Muscle of leg (tissue), 11 donors: ENCODE results near the gene SLC16A9. TPM values are rescaled to one million over a fixed set of nuclear protein-coding genes. Genes with fewer than 3 reads are reported as not detected.
A peak's percentile ranks its signal among the peaks of the same experiment; 100 is the strongest.
"Not testable (repeated sequence)": the region's sequence is repeated elsewhere in the genome, so short reads cannot be mapped to it uniquely, and the experiment has no call there.

Source experiments
- DNase-seq: peaks from one replicate; pipeline ENCODE4 v3.0.0; 2013
- H3K27ac ChIP-seq: one replicate; pipeline ENCODE4 v1.5.1; 2013; ENCODE audit warnings: mild to moderate bottlenecking, low read length, control low read depth
- H3K27me3 ChIP-seq: one replicate; pipeline ENCODE4 v1.6.1; 2013; ENCODE audit warnings: low read length; ENCODE audit not compliant: control insufficient read depth, insufficient read depth
- H3K36me3 ChIP-seq: one replicate; pipeline ENCODE4 v1.6.1; 2013; ENCODE audit warnings: low read length; ENCODE audit not compliant: control insufficient read depth, insufficient read depth
- H3K4me1 ChIP-seq: one replicate; pipeline ENCODE4 v1.6.1; 2013; ENCODE audit warnings: low read length; ENCODE audit not compliant: control insufficient read depth, insufficient read depth
- H3K4me3 ChIP-seq: one replicate; pipeline ENCODE4 v1.5.1; 2013; ENCODE audit warnings: low read length, control low read depth
- H3K9me3 ChIP-seq: replicated peaks from 2 replicates; pipeline ENCODE4 v1.6.1; 2013; ENCODE audit warnings: low read depth, low read length; ENCODE audit not compliant: control insufficient read depth
- WGBS: methylation state at CpG from one replicate; pipeline ENCODE4 v1.1.5; 2013; ENCODE audit warnings: missing lambda C conversion rate; ENCODE audit not compliant: insufficient coverage; 5-methylcytosine and 5-hydroxymethylcytosine counted together
- polyA plus RNA-seq, 8 donors: library from polyadenylated mRNA; unstranded; fragments of 120-200 nt; gene quantifications; one replicate each; pipeline versions ENCODE4 v1.2.1 to v1.2.3, GENCODE V29; 2013; ENCODE audit warnings: inconsistent platforms in 1 of 8, low replicate concordance in 1 of 8; ENCODE audit not compliant: insufficient read length in 8 of 8, insufficient read depth in 1 of 8
- total RNA-seq: library from RNA; stranded (reverse); fragments of 120-200 nt; gene quantifications from one replicate; pipeline ENCODE4 v1.2.4, GENCODE V29; 2013

SLC16A9 gene
- total and polyA plus RNA-seq, 9 donors: 2.7 to 9.4 (median 4.0) TPM

GRCh38 chr10:59655309-59655708 is 54.3 kb downstream of the SLC16A9 start:
- Histone ChIP-seq H3K36me3 (no peaks in the 10 kb centered on the region), H3K27ac (no peak overlapping the region), H3K27me3 (no peaks in the 10 kb centered on the region), H3K4me1 (no peaks in the 10 kb centered on the region), H3K4me3 (no peak overlapping the region), H3K9me3 (no peaks in the 10 kb centered on the region)
- DNase-seq: no peak
- WGBS: no CpG with 5 or more reads among the region's 1 CpG

GRCh38 chr10:59654007-59654406 is 55.6 kb downstream of the SLC16A9 start:
- no CpG with 5 or more reads among the region's 4 CpGs for WGBS
- no peak overlapping the region for H3K27ac ChIP-seq
- H3K9me3 ChIP-seq: no peaks in the 10 kb centered on the region
- peak; percentile 56 for DNase-seq
- no peaks in the 10 kb centered on the region for H3K4me1 ChIP-seq
- H3K4me3 ChIP-seq: no peak overlapping the region
- H3K27me3 ChIP-seq: no peaks in the 10 kb centered on the region
- H3K36me3 ChIP-seq: no peaks in the 10 kb centered on the region

GRCh38 chr10:59651902-59652301 is 57.7 kb downstream of the SLC16A9 start:
- 86% methylated on average over 1 of the region's 3 CpGs for WGBS
- Histone ChIP-seq H3K4me3 (no peak overlapping the region), H3K36me3 (no peaks in the 10 kb centered on the region), H3K4me1 (no peaks in the 10 kb centered on the region), H3K27ac (no peak overlapping the region), H3K9me3 (no peaks in the 10 kb centered on the region), H3K27me3 (no peaks in the 10 kb centered on the region)
- no peak for DNase-seq

DNA sequence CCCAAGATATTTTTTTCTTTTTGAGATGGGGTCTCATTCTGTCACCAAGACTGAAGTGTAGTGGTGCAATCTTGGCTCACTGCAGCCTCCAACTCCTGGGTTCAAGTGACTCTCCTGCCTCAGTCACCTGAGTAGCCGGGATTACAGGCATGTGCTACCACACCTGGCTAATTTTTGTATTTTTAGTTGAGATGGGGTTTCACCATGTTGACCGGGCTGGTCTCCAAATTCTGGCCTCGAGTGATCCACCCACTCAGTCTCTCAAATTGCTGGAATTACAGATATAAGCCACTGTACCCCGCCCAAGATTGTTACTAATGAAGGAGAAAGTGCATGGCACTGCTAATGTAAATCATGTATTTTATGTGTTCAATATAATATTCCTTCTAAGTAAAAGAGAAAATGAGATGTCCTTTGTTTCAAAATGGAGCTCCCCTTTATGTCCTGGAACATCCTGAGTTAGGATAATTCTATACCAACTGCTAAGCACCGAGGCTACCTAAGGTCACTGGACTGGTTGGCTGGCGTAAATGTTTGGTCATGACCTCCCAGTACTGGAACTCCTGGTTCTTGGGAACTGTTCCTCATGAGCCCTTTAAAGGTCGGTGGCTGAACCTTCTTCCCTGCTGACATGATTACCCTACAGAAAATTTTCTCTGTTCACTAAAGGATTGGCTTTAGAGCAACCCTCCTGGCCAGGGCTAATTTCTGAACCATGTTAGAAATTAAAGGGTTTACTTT is 59.9 kb downstream of the SLC16A9 start:
- no peaks in the 10 kb centered on the region for H3K27me3 ChIP-seq
- H3K36me3 ChIP-seq: no peaks in the 10 kb centered on the region
- no peak for DNase-seq
- H3K27ac ChIP-seq: no peak overlapping the region
- no peak overlapping the region for H3K4me3 ChIP-seq
- 94% methylated on average over 3 of the region's 7 CpGs for WGBS
- H3K4me1 ChIP-seq: no peaks in the 10 kb centered on the region
- H3K9me3 ChIP-seq: peaks cover 9% of the 10 kb centered on the region

GRCh38 chr10:59648711-59649201 is 60.9 kb downstream of the SLC16A9 start:
- Histone ChIP-seq H3K36me3 (no peaks in the 10 kb centered on the region), H3K4me3 (no peak overlapping the region), H3K27me3 (no peaks in the 10 kb centered on the region), H3K4me1 (no peaks in the 10 kb centered on the region), H3K9me3 (peaks cover 10% of the 10 kb centered on the region), H3K27ac (no peak overlapping the region)
- no peak for DNase-seq
- 57% methylated on average over 1 of the region's 7 CpGs for WGBS

DNA sequence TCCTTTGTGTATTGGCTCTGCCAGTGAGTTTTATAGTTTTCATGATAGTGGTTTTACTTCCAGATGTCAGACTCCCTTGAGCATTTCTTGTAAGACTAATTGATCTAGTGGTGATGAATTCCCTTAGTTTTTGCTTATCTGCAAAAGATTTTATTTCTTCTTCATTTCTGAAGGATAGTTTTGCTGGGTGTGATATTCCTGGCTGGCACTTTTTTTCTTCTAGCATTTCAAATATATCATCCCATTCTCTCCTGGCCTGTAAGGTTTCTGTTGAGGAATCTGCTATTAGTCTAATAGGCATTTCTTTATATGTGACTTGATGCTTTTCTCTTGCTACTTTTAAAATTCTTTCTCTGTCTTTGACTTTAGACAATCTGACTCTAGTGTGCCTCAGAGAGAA is 64.8 kb downstream of the SLC16A9 start:
- no peaks in the 10 kb centered on the region for H3K27me3 ChIP-seq
- no peak overlapping the region for H3K4me3 ChIP-seq
- peaks cover 10% of the 10 kb centered on the region for H3K9me3 ChIP-seq
- no peak for DNase-seq
- H3K36me3 ChIP-seq: no peaks in the 10 kb centered on the region
- no peaks in the 10 kb centered on the region for H3K4me1 ChIP-seq
- no peak overlapping the region for H3K27ac ChIP-seq

- not testable (repeated sequence) for H3K27ac ChIP-seq, H3K36me3 ChIP-seq, DNase-seq, H3K4me3 ChIP-seq, H3K4me1 ChIP-seq, H3K27me3 ChIP-seq, H3K9me3 ChIP-seq
Measured at GRCh38 chr10:59641688-59642087, 68.0 kb downstream of the SLC16A9 start.

- H3K9me3 ChIP-seq: no peaks in the 10 kb centered on the region
- DNase-seq: no peak
- WGBS: 72% methylated on average over 1 of the region's 1 CpG
- H3K27ac ChIP-seq: no peak overlapping the region
- H3K27me3 ChIP-seq: no peaks in the 10 kb centered on the region
- H3K4me1 ChIP-seq: no peaks in the 10 kb centered on the region
- H3K36me3 ChIP-seq: no peaks in the 10 kb centered on the region
- no peak overlapping the region for H3K4me3 ChIP-seq
Measured at GRCh38 chr10:59635502-59636290, 74.0 kb downstream of the SLC16A9 start.

DNA sequence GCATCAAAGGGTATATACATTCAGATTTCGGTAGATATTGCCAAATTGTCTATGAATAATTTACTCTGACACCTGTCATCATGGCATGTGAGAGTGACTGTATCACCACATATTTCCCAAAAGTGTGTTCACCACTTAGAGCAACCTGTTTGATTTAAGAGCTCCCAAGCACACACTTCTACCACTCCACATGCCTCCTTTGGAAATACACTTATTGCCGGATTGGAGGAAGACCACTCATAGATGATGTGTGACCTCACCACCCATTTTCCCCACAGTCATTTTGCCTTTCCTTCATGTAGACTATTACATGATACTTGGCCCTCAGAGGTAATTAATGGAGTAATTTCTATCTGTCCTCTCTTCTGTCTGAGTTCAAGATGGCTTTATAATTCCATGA is 75.5 kb downstream of the SLC16A9 start:
- H3K27me3 ChIP-seq: no peaks in the 10 kb centered on the region
- no peaks in the 10 kb centered on the region for H3K9me3 ChIP-seq
- H3K4me1 ChIP-seq: no peaks in the 10 kb centered on the region
- no CpG with 5 or more reads among the region's 2 CpGs for WGBS
- H3K27ac ChIP-seq: no peak overlapping the region
- DNase-seq: no peak
- H3K4me3 ChIP-seq: no peak overlapping the region
- H3K36me3 ChIP-seq: no peaks in the 10 kb centered on the region

DNA sequence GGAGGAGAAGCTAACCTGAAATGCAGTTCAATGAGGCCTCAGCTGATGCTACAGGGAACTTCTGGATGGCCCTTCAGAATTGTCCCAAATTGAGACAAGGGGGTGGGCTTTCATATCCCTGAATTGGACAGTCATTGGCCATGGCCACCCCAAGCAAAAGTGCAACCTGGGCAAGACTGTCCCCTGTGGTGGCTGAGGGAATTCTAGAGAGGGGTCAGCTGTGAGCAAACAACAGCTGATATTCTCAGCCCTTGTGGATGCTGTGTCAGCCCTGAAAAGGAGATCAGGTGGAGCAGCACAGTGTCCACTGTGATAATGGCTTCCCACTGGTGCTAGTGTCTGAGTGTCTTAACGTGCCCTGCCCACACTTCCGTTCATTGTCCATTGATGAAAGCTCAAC is 76.6 kb downstream of the SLC16A9 start:
- Histone ChIP-seq H3K4me3 (no peak overlapping the region), H3K4me1 (no peaks in the 10 kb centered on the region), H3K9me3 (no peaks in the 10 kb centered on the region), H3K36me3 (no peaks in the 10 kb centered on the region), H3K27me3 (no peaks in the 10 kb centered on the region), H3K27ac (no peak overlapping the region)
- no peak for DNase-seq
- WGBS: 79% methylated on average over 2 of the region's 2 CpGs
